GM10266 (cell line): ENCODE results near the gene MYMK.

Experiments used
- DNase-seq: peaks from one replicate; pipeline ENCODE4 v3.0.0; 2012; ENCODE audit errors: extremely low spot score
- CTCF ChIP-seq: IDR thresholded peaks from 2 replicates; pipeline ENCODE4 v1.5.1; 2012; ENCODE audit warnings: mild to moderate bottlenecking, low read depth; ENCODE audit not compliant: control insufficient read depth, insufficient read depth; ENCODE audit errors: missing control alignments

Gene MYMK

GRCh38 chr9:133517711-133518110, 7.0 kb downstream of the MYMK start:
- TF ChIP-seq CTCF: no peak
- DNase-seq: no peak

- no peak for DNase-seq
- TF ChIP-seq CTCF: no peak
Measured at GRCh38 chr9:133516961-133517350, 7.8 kb downstream of the MYMK start.

- no peak for DNase-seq
- TF ChIP-seq CTCF: no peak
Measured at GRCh38 chr9:133516256-133516960, 8.4 kb downstream of the MYMK start.

- DNase-seq: no peak
- TF ChIP-seq CTCF: no peak
Measured at GRCh38 chr9:133515615-133516255, 9.0 kb downstream of the MYMK start.

GRCh38 chr9:133515240-133515610, 9.5 kb downstream of the MYMK start:
- TF ChIP-seq CTCF: no peak
- DNase-seq: no peak

- DNase-seq: no peak
- TF ChIP-seq CTCF: no peak
Measured at GRCh38 chr9:133514460-133515239, 10.1 kb downstream of the MYMK start.
